GM12878 (cell line): ENCODE measurements around the gene EYA4. TPM values are rescaled to one million over a fixed set of nuclear protein-coding genes. Genes with fewer than 3 reads are reported as not detected.

Source experiments
- ATAC-seq: fragments of 200-7000 bp; cut with Tn5 transposase; 3 replicates; pipeline ENCODE4 v1.9.1; 2020; ENCODE audit warnings: mild to moderate bottlenecking, moderate library complexity
- BruUV-seq: library from RNA; stranded (reverse); fragments of 400-500 nt; replicated peaks from 2 replicates; lab custom pipeline; 2021; lab: Mats Ljungman, UMichigan
- CTCF ChIA-PET: fragments of 300-600 bp; sonication (Branson Sonifier 250); formaldehyde crosslinking; extraction: SDS; loops from one replicate; lab custom pipeline; 2021; ENCODE audit warnings: inconsistent platforms; lab: Yijun Ruan, JAX
- POLR2A ChIA-PET: fragments of 350-600 bp; formaldehyde crosslinking; extraction: SDS; loops from one replicate; lab custom pipeline; 2021; ENCODE audit warnings: inconsistent platforms; lab: Charles Lee
- RAD21 ChIA-PET: fragments of 300-600 bp; sonication (Branson Sonifier 250); formaldehyde crosslinking; loops from one replicate; lab custom pipeline; 2023; ENCODE audit warnings: antibody characterized with exemption; ENCODE audit not compliant: unreplicated experiment; lab: Charles Lee
- SMC1A ChIA-PET: fragments of 300-600 bp; sonication (Branson Sonifier 250); formaldehyde crosslinking; loops from one replicate; lab custom pipeline; 2023; ENCODE audit not compliant: unreplicated experiment, uncharacterized antibody; lab: Charles Lee
- DNase-seq: peaks from one replicate; pipeline ENCODE4 v3.0.0-alpha.2; 2011; ENCODE audit warnings: low read depth, low spot score
- FAIRE-seq: peaks from 3 replicates; lab custom pipeline; 2011; peaks lifted over from hg19 to GRCh38; lab: Jason Lieb, UNC
- H2AFZ ChIP-seq: 2 replicates; pipeline ENCODE4 v1.6.0; 2011; ENCODE audit warnings: low read depth, low read length, control low read depth; ENCODE audit not compliant: control insufficient read depth
- H3K27ac ChIP-seq: 2 replicates; pipeline ENCODE4 v1.5.1; 2011; ENCODE audit warnings: control low read depth; ENCODE audit not compliant: control insufficient read depth, insufficient read depth
- H3K27me3 ChIP-seq, 2 experiments: replicated peaks in 1 of 2; 2 replicates each; pipeline versions ENCODE4 v1.6.0 to v1.6.1; 2011; ENCODE audit warnings: low read length in 1 of 2; ENCODE audit not compliant: control insufficient read depth in 2 of 2, insufficient read depth in 2 of 2
- H3K36me3 ChIP-seq, 2 experiments: 2 replicates each; pipeline ENCODE4 v1.5.1; 2011; ENCODE audit warnings: low read length in 1 of 2; ENCODE audit not compliant: control insufficient read depth in 2 of 2, insufficient read depth in 2 of 2
- H3K4me1 ChIP-seq: 2 replicates; pipeline ENCODE4 v1.6.1; 2011; ENCODE audit warnings: mild to moderate bottlenecking, low read length, moderate library complexity, mixed read lengths; ENCODE audit not compliant: control insufficient read depth, insufficient read depth
- H3K4me2 ChIP-seq: 2 replicates; pipeline ENCODE4 v1.6.0; 2011; ENCODE audit warnings: control low read depth; ENCODE audit not compliant: control insufficient read depth, insufficient read depth
- H3K4me3 ChIP-seq: fragments of 200-600 bp; sonication (generic); 2 replicates; pipeline ENCODE4 v1.5.1; 2016
- H3K79me2 ChIP-seq: 2 replicates; pipeline ENCODE4 v1.6.0; 2011; ENCODE audit warnings: low read length; ENCODE audit not compliant: control insufficient read depth, insufficient read depth
- H3K9ac ChIP-seq: 2 replicates; pipeline ENCODE4 v1.8.0; 2011; ENCODE audit warnings: low read length, control low read depth, mixed read lengths; ENCODE audit not compliant: control insufficient read depth, insufficient read depth
- H3K9me3 ChIP-seq: replicated peaks from 3 replicates; pipeline ENCODE4 v1.5.1; 2011; ENCODE audit warnings: mild to moderate bottlenecking, low read length; ENCODE audit not compliant: control insufficient read depth, insufficient read depth
- H4K20me1 ChIP-seq: 2 replicates; pipeline ENCODE4 v1.6.0; 2011; ENCODE audit not compliant: control insufficient read depth, insufficient read depth
- BCL11A ChIP-seq: IDR thresholded peaks from 2 replicates; pipeline ENCODE4 v1.6.1; 2011; ENCODE audit warnings: low read depth, low read length
- EED ChIP-seq: sonication (generic); IDR thresholded peaks from 2 replicates; pipeline ENCODE4 v1.6.1; 2016; ENCODE audit warnings: antibody characterized with exemption, low read depth
- EGR1 ChIP-seq, 2 experiments: IDR thresholded peaks; 1 replicate in 1 of 2; 2 replicates in 1 of 2; pipeline ENCODE4 v1.6.1; 2011 to 2012; ENCODE audit warnings: low read depth in 2 of 2, low read length in 2 of 2, borderline replicate concordance in 1 of 2, mild to moderate bottlenecking in 1 of 2, moderate library complexity in 1 of 2
- EP300 ChIP-seq, 2 experiments: fragments of 150-350 bp in 1 of 2; IDR thresholded peaks; 2 replicates each; pipeline ENCODE4 v1.6.1; 2011 to 2012; ENCODE audit warnings: low read depth in 2 of 2, low read length in 2 of 2, borderline replicate concordance in 1 of 2, improper control_type of control experiment in 1 of 2, inconsistent platforms in 1 of 2; ENCODE audit not compliant: control insufficient read depth in 1 of 2
- JUNB ChIP-seq: IDR thresholded peaks from 2 replicates; pipeline ENCODE4 v1.6.1; 2016; ENCODE audit warnings: antibody characterized with exemption, mild to moderate bottlenecking
- KAT2A ChIP-seq: conservative IDR thresholded peaks from 2 replicates; pipeline ENCODE4 v1.6.1; 2011; ENCODE audit warnings: low read depth, low read length; ENCODE audit not compliant: control insufficient read depth
- NFIC ChIP-seq: IDR thresholded peaks from 2 replicates; pipeline ENCODE4 v1.6.1; 2012; ENCODE audit warnings: low read depth, mild to moderate bottlenecking, inconsistent platforms, low read length, moderate library complexity
- NR2C2 ChIP-seq: IDR thresholded peaks from 2 replicates; pipeline ENCODE4 v1.6.1; 2011; ENCODE audit warnings: borderline replicate concordance, low read depth; ENCODE audit not compliant: control insufficient read depth, insufficient read length
- RUNX3 ChIP-seq: IDR thresholded peaks from 2 replicates; pipeline ENCODE4 v1.6.1; 2012; ENCODE audit warnings: low read length, inconsistent platforms
- USF2 ChIP-seq: IDR thresholded peaks from 2 replicates; pipeline ENCODE4 v1.6.1; 2011; ENCODE audit warnings: low read depth, low read length, improper control_type of control experiment, borderline replicate concordance
- WRNIP1 ChIP-seq: IDR thresholded peaks from 2 replicates; pipeline ENCODE4 v1.6.1; 2011; ENCODE audit warnings: low read depth, low read length, improper control_type of control experiment, borderline replicate concordance
- ZNF207 ChIP-seq: fragments of 450-650 bp; IDR thresholded peaks from 2 replicates; pipeline ENCODE4 v1.6.1; 2014; ENCODE audit warnings: antibody characterized with exemption, mild to moderate bottlenecking, borderline replicate concordance
- WGBS: methylation state at CpG from one replicate; pipeline ENCODE4 v1.1.6; 2016; ENCODE audit warnings: low lambda C conversion rate; ENCODE audit not compliant: insufficient replicate concordance, insufficient coverage; ENCODE audit errors: missing lambda C conversion rate; 5-methylcytosine and 5-hydroxymethylcytosine counted together
- in situ Hi-C: fragments of 300-500 bp; cut with MboI; formaldehyde crosslinking; loops from 9 replicates; pipeline ENCODE4 v1.14.3; 2018; ENCODE audit warnings: mixed read lengths
- intact Hi-C: fragments of 100-400 bp; cut with micrococcal nuclease; formaldehyde crosslinking; loops from one replicate; pipeline ENCODE4 v1.14.2; 2022; ENCODE audit not compliant: unreplicated experiment
- polyA plus RNA-seq, 11 experiments: library from polyadenylated mRNA; depleted of rRNA in 4 of 11; unstranded in 6 of 11; stranded (reverse) in 5 of 11; fragments of >200 nt; fragmentation: Nextera tagmentation in 4 of 11; fragmentation: Illumina TruSeq in 1 of 11; extraction: Ambion mirVana in 4 of 11; extraction: Trizol in 1 of 11; gene quantifications; 1 replicate in 1 of 11; 2 replicates in 10 of 11; pipeline versions ENCODE4 v1.2.1 to v1.2.3, GENCODE V29; 2011 to 2016; ENCODE audit warnings: inconsistent platforms in 2 of 11, missing spikeins in 2 of 11, low read depth in 1 of 11
- total RNA-seq, 4 experiments: library from RNA; depleted of rRNA in 3 of 4; stranded (reverse); fragments of >200 nt in 3 of 4; fragmentation: Illumina TruSeq in 1 of 4; extraction: Trizol in 1 of 4; gene quantifications; 2 replicates each; pipeline versions ENCODE4 v1.2.1 to v1.2.3, GENCODE V29; 2013 to 2021

The EYA4 gene
- total and polyA plus RNA-seq, 10 of the 15 experiments (the other 5 are each of a cell fraction or from before 2014, with no cell fraction given): 0.02 TPM; not detected in 9

GRCh38 chr6:133542056-133542821, 301.1 kb downstream of the EYA4 start:
- CTCF ChIA-PET: no interaction called here
- RAD21 ChIA-PET: no interaction called here
- Histone ChIP-seq H3K79me2 (no peaks in the 10 kb centered on the region), H2AFZ (no peak overlapping the region), H3K36me3 (no peaks in the 10 kb centered on the region)
- intact Hi-C loops (no loop called here), in situ Hi-C loops (no loop called here)
- ATAC-seq: peak; percentile 28
- POLR2A ChIA-PET: no interaction called here
- SMC1A ChIA-PET: interaction anchor here (1.2 kb wide), 1 partner anchor 10 kb away, joined by 3 read pairs; no protein-coding TSS in a partner anchor
- TF ChIP-seq RUNX3 (peak; percentile 62), JUNB (peak; percentile 85), WRNIP1 (no peak), NFIC (peak; percentile 33; the same call in 1 of the 2 replicates), BCL11A (peak; percentile 29; the same call in 1 of the 2 replicates), KAT2A (no peak), EED (peak; percentile 36; the same call in 1 of the 2 replicates)
- TF ChIP-seq, all 136 proteins: peak for 5
- Histone ChIP-seq H3K4me3 (no peak overlapping the region), H3K9ac (no peak overlapping the region), H3K4me1 (no peaks in the 10 kb centered on the region), H4K20me1 (no peaks in the 10 kb centered on the region), H3K27ac (no peak overlapping the region), H3K9me3 (no peaks in the 10 kb centered on the region), H3K4me2 (no peak overlapping the region), H3K27me3 (no peaks in the 10 kb centered on the region)
- DNase-seq: no peak
- no TSS peak for BruUV-seq
- FAIRE-seq: no peak
- WGBS: 11% methylated on average over 9 of the region's 9 CpGs

GRCh38 chr6:133544419-133544818, 303.3 kb downstream of the EYA4 start:
- H3K27ac ChIP-seq: no peak overlapping the region
- H3K4me2 ChIP-seq: no peak overlapping the region
- H3K27me3 ChIP-seq: peaks cover 0 to 2% of the 10 kb centered on the region in 2 experiments; a peak in 1 of 4 replicates
- ATAC-seq (no peak), FAIRE-seq (no peak), DNase-seq (no peak)
- no peaks in the 10 kb centered on the region for H3K4me1 ChIP-seq
- CTCF ChIA-PET: no interaction called here
- RAD21 ChIA-PET: no interaction called here
- H3K9ac ChIP-seq: no peak overlapping the region
- BruUV-seq: no TSS peak
- H3K36me3 ChIP-seq: no peaks in the 10 kb centered on the region
- no peaks in the 10 kb centered on the region for H4K20me1 ChIP-seq
- WGBS: 56% methylated on average over 5 of the region's 5 CpGs
- H3K4me3 ChIP-seq: no peak overlapping the region
- TF ChIP-seq EP300 (IDR thresholded peaks at IDR 0.05; ENCODE audit: borderline replicate concordance in 1 of 2, control insufficient read depth in 1 of 2, low read depth in 2 of 2, low read length in 2 of 2) (no peak), ZNF207 (no peak), USF2 (no peak), NR2C2 (no peak), EGR1 (IDR thresholded peaks at IDR 0.05; ENCODE audit: borderline replicate concordance in 1 of 2, low read depth in 2 of 2, low read length in 2 of 2) (no peak)
- H3K9me3 ChIP-seq: no peaks in the 10 kb centered on the region
- no peak overlapping the region for H2AFZ ChIP-seq
- no peaks in the 10 kb centered on the region for H3K79me2 ChIP-seq
- POLR2A ChIA-PET: no interaction called here
- SMC1A ChIA-PET: no interaction called here
- intact Hi-C loops (no loop called here), in situ Hi-C loops (no loop called here)
